Measurements from ENCODE around the gene SLC38A8.

SLC38A8 gene

DNA sequence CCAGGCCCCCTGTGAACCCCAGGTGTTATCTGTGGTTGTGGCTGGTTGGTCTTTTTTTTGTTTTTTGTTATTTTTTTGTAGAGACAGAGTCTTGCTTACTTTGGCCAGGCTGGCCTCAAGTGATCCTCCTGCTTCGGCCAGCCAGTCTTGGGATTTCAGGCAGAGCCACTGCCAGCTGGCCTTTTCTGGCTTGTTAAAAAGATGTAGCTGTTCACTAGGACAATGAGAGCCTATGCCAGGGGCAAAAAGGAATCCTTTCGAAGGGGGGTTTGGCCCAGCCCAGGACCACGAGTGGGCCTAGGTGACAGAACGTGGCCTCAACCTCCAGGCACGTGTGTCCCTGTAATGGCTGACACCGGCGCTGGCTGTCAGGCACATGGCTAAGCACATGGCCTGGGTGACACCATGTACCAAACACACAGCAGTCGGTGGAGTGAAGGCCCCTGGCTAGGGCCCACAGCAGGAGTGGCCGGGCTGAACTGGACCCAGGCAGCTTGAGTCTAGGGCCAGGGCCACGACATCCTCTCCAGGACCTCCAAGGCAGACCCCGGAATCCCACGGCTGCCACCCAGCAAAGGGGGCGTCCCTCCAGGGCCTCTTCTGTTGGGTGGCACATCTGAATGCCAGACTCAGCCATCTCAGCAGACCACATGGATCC, 6.9 kb upstream of the SLC38A8 start:
- no peak for DNase-seq (ENCODE audit: low read depth, low spot score)

- DNase-seq (ENCODE audit: low read depth, low spot score) = no peak
Observed at GRCh38 chr16:84048871-84049270, 6.3 kb upstream of the SLC38A8 start.

GRCh38 chr16:84048270-84048669, 5.7 kb upstream of the SLC38A8 start:
- no peak for DNase-seq (ENCODE audit: low read depth, low spot score)

DNA sequence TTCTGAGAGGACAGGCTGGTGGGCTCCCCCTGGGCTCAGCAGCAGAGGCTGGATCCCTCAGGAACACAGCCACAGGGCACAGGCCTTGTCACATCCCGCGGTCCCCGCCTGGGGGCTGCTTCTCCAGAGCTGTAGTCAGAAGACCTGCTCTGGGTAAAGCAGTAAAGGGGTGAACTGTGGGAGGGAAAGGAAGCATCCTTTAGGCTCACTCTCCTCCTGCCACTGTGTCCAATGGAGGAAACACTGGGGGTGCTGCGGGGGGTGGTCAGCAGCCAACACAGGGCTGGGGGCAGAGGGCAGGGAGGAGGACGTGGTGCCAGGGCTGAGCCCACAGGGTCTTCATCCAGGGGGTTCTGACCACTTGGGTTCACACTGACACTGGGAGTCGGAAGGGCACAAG, 5.0 kb upstream of the SLC38A8 start:
- DNase-seq (ENCODE audit: low read depth, low spot score) = no peak

DNA sequence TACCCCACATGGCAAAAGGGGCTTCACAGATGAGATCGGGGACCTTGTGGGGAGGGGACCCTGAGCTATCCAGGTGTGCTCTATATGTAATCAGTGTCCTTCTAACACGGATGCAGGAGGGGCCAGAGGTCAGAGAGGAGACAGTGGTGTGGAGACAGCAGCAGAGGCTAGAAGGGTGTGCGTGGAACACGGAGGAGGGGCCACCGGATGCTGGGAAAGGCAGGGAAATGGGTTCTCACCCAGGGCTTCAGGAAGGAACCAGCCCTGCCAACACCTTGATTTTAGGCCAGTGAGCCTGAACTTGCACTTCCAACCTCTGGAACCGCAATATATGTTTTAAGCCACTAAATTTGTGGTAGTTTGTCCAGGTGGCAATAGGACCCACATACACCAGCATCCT, 4.6 kb upstream of the SLC38A8 start:
- no peak for DNase-seq (ENCODE audit: low read depth, low spot score)

GRCh38 chr16:84045818-84046470, 3.3 kb upstream of the SLC38A8 start:
- DNase-seq (ENCODE audit: low read depth, low spot score) = no peak

- no peak for DNase-seq (ENCODE audit: low read depth, low spot score)
Observed at GRCh38 chr16:84045001-84045817, 2.6 kb upstream of the SLC38A8 start.

DNA sequence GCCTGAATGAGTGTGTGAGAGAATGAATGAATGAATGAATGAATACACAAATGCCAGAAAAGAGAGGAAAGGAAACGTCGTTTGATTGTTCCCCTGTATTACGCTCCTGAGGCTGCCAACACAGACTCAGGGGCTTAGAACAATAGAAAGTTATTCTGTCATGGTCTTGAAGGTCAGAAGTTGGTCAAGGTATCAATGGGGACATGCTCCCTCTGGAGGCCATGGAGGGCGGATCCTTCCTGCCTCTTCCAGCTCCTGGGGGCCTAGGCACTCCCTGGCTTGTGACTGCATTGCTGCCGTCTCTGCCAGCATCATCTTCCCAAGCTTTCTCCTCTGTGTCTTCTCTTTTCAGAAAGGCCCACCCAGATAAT, 1.5 kb upstream of the SLC38A8 start:
- DNase-seq (ENCODE audit: low read depth, low spot score) = no peak

GRCh38 chr16:84043486-84044117, 1.0 kb upstream of the SLC38A8 start:
- no peak for DNase-seq (ENCODE audit: low read depth, low spot score)

- no peak for DNase-seq (ENCODE audit: low read depth, low spot score)
Observed at GRCh38 chr16:84042879-84043485, 387 bp upstream of the SLC38A8 start.

GRCh38 chr16:84041881-84042280, 714 bp downstream of the SLC38A8 start:
- no peak for DNase-seq (ENCODE audit: low read depth, low spot score)

GRCh38 chr16:84040823-84041820, 1.5 kb downstream of the SLC38A8 start:
- no peak for DNase-seq (ENCODE audit: low read depth, low spot score)

GRCh38 chr16:84040226-84040822, 2.3 kb downstream of the SLC38A8 start:
- no peak for DNase-seq (ENCODE audit: low read depth, low spot score)

DNA sequence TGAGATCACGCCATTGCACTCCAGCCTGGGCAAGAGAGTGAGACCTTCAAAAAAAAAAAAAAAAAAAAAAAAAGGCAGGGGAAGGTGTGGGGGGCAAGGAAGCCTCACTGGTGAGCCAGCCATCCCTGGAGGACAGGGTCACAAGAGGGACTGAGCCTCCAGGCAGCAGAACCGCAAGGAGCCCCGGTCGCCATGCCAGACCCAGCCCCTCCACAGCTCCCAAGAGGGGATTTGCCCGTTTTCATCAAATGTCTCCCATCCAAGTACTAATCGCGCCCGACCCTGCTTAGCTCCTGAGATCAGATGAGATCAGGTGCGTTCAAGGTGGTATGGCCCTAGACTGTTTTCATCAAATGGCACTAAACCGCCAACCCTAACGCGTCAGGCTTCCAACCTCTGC, 2.9 kb downstream of the SLC38A8 start:
- no peak for DNase-seq (ENCODE audit: low read depth, low spot score)

GRCh38 chr16:84038469-84038868, 4.1 kb downstream of the SLC38A8 start:
- no peak for DNase-seq (ENCODE audit: low read depth, low spot score)

DNA sequence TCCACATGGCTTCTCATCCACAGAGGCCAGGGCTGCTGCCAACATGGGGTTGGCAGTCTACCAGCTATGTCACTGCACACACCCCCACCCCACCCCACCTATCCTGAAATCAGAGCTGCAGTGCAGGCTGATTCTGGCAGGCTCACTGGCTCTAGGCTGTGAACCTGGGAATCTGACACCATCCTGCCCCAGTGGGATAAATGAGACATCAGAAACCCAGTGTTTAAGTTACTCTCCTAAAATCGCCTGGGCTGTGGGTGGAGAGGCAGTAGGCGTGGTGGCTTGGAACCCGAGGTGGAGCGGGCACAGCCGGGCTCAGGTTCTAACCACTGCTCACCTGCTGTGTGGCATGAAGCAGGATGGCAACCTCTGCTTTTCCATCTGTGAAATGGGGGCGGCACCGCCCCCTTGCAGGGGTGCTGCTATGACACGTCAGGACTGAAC, 5.6 kb downstream of the SLC38A8 start:
- no peak for DNase-seq (ENCODE audit: low read depth, low spot score)

DNA sequence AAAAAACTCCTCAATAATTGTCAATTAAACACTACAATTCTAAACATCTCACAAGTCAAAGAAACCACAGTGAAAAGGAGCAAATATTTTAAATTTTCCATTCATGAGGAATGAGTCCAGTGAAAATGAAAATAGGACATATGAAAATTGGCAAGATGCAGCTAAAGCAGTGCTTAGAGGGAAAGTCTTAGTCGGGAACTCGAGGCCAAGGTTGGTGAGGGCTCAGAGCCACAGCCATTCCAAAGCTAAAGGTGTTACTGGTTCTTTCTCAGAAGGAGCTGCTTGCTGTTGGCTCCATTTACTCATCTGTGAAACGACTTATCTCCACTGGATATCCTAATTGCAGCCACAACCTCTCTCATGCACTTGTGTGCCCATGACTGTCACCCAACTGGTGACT, 6.5 kb downstream of the SLC38A8 start:
- no peak for DNase-seq (ENCODE audit: low read depth, low spot score)

DNA sequence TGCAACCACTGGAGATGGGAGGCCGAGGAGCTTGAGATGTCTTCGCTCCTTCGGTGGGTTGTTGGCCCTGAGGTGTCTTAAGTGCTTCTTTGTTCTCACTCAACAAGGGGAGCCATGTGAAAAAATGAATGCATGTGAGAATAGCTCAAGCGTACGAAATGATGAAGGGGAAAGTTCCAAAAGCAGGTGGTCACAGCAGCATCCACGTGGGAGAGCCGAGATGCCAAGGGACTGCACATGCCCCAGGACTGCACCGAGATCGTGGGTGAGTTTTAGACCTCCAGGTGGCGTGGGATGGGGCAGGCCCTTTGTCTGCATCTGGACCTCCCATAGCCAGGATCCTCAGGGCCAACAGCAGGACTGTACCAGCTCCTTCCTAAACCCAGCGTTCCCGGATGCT, 8.1 kb downstream of the SLC38A8 start:
- no peak for DNase-seq (ENCODE audit: low read depth, low spot score)

DNA sequence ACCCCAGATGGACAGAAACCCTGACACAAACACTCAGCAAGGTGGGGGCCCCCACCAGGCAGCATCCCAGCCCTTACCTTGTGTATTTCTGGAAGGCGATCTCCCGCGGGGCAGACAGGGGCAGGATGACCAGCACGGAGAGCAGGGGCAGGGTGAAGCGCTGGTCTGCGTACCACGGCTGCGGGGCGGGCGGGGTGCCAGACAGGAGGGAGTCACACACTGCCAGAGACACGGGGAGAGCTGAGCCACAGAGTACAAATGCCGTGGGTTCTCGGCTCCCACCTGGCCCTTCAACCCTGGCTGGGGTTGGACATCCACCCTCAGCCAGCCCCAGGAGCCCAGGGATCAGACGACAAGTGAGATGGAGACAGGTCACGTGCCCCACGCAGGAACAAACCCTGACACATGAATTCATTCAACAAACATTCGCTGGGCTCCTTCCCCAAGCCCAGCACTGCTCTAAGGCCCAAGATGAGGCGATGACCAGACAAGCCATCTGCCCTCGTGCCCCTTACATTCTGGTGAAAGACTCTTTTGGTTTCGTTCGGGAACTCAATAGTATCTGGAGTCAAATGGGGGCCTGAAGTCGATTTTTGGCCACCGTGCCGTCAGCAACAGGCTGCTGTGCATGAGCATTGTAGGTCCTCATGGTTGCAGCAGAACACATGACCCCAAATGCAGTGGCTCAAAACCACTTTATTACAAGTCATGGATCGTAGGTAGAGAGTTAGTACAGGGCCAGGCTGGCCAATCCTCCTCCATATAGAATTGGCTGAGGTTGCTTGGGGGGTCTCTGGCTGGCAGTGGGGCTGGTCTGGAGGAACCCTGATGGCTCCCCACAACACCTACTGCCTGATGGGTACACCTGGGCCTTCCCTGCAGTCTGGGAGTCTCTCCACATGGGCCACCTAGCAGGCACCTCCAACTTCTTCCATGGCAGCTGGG, 9.1 kb downstream of the SLC38A8 start:
- no peak for DNase-seq (ENCODE audit: low read depth, low spot score)
